HUDEP-2 (cell line): ENCODE results near the gene GDPD5.
A peak's percentile ranks its signal among the peaks of the same experiment; 100 is the strongest.

Experiments
- DNase-seq, 76 experiments: peaks; one replicate each; lab custom pipeline; 2025; ENCODE audit not compliant: unreplicated experiment in 76 of 76; lab: John Stamatoyannopoulos, UW

The GDPD5 gene

DNA sequence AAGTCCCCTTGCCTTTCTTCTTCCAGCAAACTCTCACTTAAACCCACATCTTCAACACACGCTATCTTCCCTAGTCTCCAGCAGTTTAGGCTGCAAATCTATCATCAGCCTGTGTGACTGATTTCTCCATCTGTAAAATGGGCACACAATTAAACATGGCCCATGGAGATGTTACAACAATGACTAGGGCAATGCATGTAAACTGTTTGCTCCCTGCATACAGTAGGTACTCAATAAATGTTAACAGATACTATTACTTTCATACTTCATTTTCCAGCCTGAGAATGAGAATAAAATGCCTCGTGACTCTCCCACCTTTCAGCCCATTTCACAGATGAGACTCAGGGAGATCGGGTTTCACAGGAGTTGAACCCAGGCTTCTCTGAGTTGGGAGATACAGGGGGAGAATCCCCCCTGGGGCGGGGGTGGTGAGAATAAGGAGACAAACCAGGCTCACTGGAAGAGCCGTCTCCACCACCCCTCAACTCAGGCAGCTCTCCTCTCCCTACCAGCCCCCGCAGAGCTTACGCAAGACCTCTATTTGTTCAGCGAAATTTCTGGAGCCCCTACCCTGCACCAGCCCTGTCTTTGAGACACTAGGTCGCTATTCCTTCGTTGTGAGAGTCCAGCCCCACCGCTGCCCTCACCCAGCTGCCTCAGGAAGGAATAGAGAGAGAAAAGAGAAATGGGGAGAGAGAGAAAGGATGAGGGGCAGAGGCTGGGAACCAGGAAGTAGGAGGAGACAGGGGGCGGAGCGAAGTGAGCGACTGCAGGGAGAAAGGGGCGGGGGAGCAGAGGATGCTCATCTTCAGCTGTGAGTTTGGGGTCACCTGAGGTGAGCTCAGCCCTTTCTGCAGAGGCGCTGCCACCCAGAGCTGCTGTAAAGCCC is 50.6 kb downstream of the GDPD5 start:
- peak in 28 of 76 experiments; percentile 5 to 58 (median 32) for DNase-seq

- DNase-seq = no peak
Observed at GRCh38 chr11:75474240-75474639, 51.5 kb downstream of the GDPD5 start.

DNA sequence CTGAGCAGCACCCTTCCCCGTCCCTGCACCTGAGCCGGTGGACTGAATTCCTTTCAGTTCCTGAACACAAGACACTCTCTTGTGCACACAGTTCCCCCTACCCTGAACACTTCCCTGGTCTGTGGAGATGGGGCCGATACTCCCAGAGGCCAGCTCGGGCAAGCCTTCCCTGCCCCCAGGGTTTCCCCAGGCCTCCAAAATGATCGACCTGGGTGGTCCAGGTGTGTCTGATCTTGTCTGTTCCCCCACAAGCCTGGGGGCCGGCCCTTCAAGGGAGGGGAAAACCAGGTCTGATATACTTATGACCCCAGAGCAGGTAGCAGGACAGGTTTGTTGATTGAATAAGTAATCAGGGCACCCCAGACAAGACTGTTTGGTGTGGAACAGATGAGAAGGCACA is 52.1 kb downstream of the GDPD5 start:
- no peak for DNase-seq

- no peak for DNase-seq
Observed at GRCh38 chr11:75472081-75472732, 53.5 kb downstream of the GDPD5 start.

- DNase-seq = no peak
Observed at GRCh38 chr11:75471176-75471973, 54.4 kb downstream of the GDPD5 start.

DNA sequence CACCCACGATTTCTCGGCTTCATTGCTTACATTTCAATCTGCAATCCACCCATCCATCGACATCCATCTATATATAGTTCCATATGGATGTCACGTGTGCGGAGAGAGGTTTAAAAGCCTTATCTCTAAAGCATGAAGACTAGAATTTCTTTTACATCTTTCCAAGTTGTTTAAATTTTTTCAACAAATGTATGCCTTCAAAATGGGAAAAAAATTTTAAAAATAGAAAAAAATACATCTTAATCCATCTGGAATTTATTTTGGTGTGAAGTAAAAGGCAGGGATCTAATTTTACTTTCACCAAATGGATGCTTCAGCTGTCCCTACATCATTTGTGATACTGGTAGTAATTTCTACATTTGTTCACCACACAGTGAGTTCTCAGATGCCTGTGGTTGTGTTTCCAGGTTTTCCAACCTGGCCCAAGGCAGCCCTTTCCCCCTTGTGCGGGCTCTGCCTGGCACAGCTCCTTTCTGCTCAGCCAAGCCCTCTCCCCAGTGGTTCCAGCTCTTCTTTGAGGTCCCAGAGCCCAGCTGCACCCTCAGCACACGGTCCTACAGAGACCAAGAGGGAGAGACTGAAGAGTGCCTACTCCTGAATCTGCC is 55.2 kb downstream of the GDPD5 start:
- no peak for DNase-seq

DNA sequence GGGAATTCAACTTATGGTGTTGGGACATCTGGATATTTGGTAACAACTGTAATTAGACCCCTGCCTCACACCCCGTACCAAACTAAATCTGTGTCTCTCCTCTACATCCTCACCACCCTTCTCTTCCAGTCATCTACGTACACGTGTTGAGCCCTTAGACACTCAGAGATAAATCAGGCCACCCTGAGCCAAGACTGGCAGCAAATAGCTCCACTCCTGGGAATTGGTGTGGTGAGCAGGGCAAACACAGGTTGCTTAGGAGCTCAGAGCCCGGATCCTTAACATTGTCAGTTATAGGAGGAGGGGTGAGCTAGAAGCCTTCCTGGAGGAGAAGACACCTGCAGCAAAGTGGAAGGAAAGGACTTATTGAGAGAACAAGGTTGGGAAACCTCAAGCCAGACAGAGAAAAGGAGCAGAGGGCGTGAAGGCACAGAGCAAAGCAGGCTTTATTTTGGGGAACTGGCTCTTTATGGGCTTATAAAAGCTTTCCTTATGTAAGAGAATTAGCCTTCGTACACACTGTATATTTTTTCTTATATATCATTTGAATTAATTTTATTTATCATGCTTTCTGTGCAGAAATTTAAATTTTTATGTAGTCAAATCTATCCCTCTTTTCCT is 55.8 kb downstream of the GDPD5 start:
- no peak for DNase-seq

DNA sequence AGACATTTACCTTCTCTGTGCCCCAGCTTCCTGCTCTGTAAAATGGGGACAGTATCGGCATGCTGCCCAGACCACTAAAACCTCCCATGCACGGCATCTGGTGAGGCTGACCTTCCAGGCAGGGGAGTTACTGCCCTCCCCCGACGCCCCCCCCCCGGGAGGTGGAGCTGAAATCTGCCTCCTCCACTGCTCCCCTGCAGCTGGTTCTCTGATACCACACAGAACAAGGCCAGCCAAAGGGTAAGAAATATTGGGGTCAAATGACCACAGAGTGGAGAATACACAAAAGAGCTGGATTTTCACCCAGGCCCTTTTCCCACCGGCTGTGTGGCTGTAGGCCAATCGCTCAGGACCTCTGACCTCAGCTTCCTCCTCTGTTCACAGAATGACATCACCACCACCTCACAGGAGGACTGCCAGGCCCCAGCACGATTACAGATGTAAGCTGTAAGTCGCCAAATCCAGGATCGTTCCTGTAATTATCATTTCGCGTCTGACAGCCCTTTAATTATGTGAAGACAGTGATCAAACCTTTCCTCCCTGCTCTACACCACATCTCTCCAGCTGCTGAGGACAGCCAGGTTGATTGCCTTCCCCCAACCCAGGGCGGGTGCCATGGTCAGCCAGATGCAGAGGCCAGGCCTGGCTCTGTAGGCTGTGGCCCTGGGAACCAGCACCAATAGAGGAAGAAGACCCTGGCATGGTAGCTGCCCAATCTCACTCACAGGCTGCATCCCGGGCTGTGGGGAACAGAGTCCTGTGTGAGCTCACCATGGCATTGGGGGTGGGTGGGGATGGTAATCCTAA is 57.0 kb downstream of the GDPD5 start:
- DNase-seq = no peak

- no peak for DNase-seq
Observed at GRCh38 chr11:75467881-75468280, 57.9 kb downstream of the GDPD5 start.

GRCh38 chr11:75467311-75467710 is 58.4 kb downstream of the GDPD5 start:
- DNase-seq = no peak

- peak in 1 of 76 experiments; percentile 12 for DNase-seq
Observed at GRCh38 chr11:75465701-75466531, 59.8 kb downstream of the GDPD5 start.

DNA sequence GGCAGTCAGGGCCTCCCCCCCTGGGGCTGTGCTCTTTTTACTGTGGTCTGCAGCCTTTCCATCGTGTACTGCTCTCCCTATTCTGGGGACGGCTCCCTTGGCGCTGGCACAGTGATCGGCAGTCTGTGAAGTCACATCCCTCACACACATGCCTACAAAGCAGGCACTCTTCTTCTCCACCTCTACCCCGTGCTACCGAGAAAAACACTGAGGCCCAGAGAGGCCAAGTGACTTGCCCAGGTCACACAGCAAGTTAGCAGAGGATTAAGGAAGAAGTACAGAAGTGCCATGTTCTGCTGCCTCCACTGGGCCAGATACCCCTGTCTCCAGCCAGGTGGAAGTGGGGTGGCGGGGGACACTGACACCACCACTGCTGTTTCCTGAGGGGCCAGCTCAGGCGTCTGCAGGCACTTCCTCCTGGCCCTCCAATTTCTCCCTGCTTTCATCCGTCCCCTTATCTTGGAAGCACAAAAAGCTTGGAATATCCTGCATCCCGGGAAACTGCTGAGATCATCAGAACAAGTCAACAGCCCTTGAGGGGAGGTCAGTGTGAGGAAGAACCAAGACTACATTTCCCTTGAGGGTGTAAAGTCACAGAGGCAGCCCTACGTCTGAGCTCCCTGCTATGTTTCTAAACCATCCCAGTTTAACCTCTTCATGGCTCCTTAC is 62.5 kb downstream of the GDPD5 start:
- no peak for DNase-seq

GRCh38 chr11:75462117-75462653 is 63.6 kb downstream of the GDPD5 start:
- DNase-seq = no peak

GRCh38 chr11:75461151-75461550 is 64.6 kb downstream of the GDPD5 start:
- DNase-seq = no peak

- no peak for DNase-seq
Observed at GRCh38 chr11:75456596-75457183, 69.1 kb downstream of the GDPD5 start.

DNA sequence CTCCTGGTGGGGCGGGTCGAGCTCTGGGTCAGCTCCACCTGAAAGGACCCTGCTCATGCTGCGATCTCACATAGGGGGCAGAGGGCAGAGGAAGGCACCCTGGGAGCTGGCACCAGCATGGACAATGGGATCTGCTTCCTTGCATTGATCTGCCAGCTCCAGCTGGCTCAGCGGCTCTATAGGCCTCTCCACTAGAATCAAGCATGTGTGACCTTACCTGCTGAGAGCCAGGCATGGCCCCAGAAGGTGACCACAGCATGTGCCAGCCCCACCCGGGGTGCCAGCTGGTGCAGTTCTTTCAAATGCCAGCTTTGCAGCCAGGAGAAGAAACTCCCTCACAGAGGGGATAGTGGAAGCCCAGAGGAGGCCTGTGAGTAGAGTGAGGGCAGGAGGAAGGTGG is 70.8 kb downstream of the GDPD5 start:
- DNase-seq = no peak

GRCh38 chr11:75453916-75454655 is 71.7 kb downstream of the GDPD5 start:
- no peak for DNase-seq
